Raji (cell line): ENCODE measurements around the gene SLC22A4.

Source experiments
- POLR2A ChIP-seq: IDR thresholded peaks from 2 replicates; pipeline ENCODE4 v1.6.1; 2011; ENCODE audit warnings: low read depth, low read length, control low read depth; ENCODE audit not compliant: insufficient read depth

Gene SLC22A4

GRCh38 chr5:132280371-132281240 is 13.6 kb upstream of the SLC22A4 start:
- TF ChIP-seq POLR2A, result no peak

- no peak for TF ChIP-seq POLR2A
These were observed 12.2 kb upstream of the SLC22A4 start for GRCh38 chr5:132281856-132282614.

- no peak for TF ChIP-seq POLR2A
These were observed 10.7 kb upstream of the SLC22A4 start for GRCh38 chr5:132283423-132284043.

DNA sequence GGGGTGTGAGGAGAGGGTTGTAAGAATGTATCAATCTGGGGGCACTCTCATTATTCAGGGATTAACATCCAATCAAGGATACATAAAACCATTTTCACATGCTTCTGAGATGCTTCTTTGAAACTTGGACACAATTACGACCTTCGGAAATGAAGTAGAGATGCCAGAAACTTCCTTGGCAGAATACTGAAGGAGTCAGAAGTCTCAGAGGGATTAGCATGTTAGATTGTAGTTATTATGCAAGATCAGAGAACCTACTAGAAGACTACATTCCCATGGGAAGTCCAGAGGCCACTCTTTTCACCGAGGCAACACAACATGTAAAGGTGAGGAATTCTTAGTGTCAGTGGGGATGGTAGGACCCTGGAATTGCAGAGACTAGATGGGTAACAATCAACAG is 5.1 kb upstream of the SLC22A4 start:
- no peak for TF ChIP-seq POLR2A

DNA sequence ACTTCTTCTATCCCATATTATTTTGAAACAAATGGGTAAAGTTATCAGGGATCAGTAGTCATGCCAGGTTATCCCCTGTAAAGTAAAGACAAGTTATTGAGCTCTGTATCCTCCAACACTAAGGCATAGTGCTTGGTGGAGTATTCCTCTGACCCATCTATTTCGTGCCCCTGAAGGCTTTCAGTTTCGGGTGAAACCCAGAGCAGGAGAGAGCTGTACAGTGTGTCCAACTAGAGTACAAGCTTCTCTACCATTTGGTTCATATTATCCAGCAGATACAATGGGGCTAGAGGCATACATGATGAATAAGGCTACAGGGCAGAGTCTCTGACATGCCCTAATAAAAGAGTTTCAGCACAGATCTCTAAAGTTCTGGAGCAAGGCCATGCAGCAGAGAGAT is 3.2 kb upstream of the SLC22A4 start:
- no peak for TF ChIP-seq POLR2A

- TF ChIP-seq POLR2A, result peak; percentile 7; the same call in 1 of the 2 replicates
These were observed 865 bp upstream of the SLC22A4 start for GRCh38 chr5:132293066-132293991.

- TF ChIP-seq POLR2A, result no peak
These were observed 722 bp downstream of the SLC22A4 start for GRCh38 chr5:132294728-132295504.

GRCh38 chr5:132295505-132296411 is 1.6 kb downstream of the SLC22A4 start:
- no peak for TF ChIP-seq POLR2A

DNA sequence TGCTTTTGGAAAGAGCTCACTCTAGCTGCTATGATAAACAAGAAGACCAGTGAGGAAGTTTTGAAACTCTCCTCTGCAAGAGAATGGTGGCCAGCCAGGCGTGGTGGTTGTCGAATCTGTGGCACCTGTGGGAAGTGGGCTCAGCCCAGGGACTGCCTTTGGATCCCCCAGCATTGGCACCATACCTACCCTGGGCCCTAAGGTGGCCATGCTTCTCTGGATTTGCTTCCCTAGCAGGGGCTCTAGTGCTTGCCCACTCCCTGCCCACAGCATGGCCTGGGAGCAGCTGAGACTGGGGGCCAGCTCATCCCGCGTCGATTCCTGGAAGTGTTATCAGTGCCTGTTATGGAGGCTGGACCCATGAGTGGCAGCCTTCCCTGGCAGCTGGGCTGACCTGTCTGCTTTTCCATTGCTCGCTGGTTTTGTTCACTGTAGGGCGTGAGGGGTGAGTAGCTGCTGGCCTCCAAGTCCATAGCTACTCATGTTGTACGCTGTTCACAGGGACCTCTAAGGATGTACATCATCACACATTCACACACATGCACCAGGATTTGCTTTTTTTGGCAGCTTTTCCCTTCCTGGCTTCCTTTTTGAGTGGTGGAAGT is 2.3 kb downstream of the SLC22A4 start:
- TF ChIP-seq POLR2A, result no peak

DNA sequence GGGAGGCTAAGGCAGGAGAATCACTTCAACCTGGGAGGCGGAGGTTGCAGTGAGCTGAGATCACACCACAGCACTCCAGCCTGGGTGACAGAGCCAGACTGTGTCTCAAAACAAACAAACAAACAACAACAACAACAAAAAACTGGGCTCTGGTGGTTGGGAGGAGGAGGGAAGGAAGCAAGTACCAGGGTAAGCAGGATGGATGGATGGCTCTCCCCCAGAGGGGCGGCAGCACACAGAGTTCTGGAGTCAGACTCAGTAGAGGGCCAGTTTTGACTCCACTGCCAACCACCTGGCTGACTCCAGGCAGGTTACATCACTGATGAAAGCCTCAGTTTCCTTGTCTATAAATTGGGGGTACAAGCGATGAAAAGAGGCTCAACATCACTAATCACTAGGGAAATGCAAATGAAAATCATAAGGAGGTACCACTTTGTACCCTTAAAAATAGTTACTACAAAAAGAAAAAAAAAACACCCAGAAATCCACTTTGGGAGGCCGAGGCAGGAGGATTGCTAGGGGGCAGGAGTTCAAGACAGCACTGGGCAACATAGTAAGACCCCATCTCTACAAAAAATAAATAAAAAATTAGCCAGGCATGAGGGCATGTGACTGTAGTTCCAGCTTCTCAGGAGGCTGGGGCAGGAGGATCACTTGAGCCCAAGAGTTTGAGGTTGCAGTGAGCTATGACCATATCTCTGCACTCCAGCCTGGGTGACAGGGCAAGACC is 3.2 kb downstream of the SLC22A4 start:
- no peak for TF ChIP-seq POLR2A

GRCh38 chr5:132298298-132299212 is 4.4 kb downstream of the SLC22A4 start:
- no peak for TF ChIP-seq POLR2A
